Measurements from ENCODE around the gene FOXN1. TPM values are rescaled to one million over a fixed set of nuclear protein-coding genes. Genes with fewer than 3 reads are reported as not detected.

Gene FOXN1
- total and polyA plus RNA-seq, 2 of the 13 experiments (the other 11 are each of a cell fraction or from before 2014, with no cell fraction given) = 0.01 TPM; not detected in 1

DNA sequence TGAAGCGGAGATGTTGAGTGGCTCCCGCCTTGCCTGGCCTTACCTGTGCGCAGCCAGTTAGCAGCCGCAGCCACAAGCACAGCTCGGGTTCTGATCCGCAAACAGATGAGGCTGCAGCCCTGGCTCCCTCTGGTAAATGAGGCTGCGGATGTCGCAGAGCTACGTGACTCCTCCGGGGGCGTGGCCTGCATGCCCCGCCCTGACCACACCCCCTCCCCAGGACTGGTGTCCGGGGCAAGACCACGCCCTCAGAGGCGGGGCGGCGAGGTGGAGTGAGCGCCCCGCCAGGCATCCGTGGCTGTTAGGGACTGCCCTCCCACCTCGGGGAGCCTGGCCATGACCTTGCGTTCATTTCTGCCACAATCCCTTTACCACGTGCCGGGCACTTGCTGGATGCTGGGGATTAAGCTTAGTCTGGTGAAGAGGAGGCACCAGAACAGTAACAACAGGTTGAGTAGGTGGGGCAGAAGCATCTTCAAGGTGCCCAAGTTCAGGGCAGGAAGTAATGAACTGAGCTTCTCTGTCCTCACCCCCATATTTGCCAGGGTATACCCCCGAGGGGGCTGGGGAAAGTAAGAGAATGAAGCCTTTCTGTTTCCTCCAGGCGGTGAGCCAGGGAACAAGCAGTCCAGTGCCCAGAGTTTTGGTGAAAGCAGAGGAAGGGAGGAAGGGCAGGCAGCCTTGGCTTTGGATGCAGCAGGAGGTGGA, 70.8 kb downstream of the FOXN1 start, which contains the start of gene ALDOC (continued):
- TF ChIP-seq, protein P1, sequence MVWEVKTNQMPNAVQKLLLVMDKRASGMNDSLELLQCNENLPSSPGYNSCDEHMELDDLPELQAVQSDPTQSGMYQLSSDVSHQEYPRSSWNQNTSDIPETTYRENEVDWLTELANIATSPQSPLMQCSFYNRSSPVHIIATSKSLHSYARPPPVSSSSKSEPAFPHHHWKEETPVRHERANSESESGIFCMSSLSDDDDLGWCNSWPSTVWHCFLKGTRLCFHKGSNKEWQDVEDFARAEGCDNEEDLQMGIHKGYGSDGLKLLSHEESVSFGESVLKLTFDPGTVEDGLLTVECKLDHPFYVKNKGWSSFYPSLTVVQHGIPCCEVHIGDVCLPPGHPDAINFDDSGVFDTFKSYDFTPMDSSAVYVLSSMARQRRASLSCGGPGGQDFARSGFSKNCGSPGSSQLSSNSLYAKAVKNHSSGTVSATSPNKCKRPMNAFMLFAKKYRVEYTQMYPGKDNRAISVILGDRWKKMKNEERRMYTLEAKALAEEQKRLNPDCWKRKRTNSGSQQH (CRISPR knock-in tag; IDR thresholded peaks at IDR 0.05; ENCODE audit: low read depth) = peak; percentile 84; the same call in 1 of the 2 replicates
- no peak for TF ChIP-seq CEBPB (IDR thresholded peaks at IDR 0.05; ENCODE audit: borderline replicate concordance, low read depth, low read length)
- TF ChIP-seq ZKSCAN5 (CRISPR knock-in tag; IDR thresholded peaks at IDR 0.05) = no peak
- TF ChIP-seq ZNF232 (CRISPR knock-in tag; IDR thresholded peaks at IDR 0.05; ENCODE audit: borderline replicate concordance) = peak; percentile 77; the same call in 1 of the 2 replicates
- peak; percentile 44; the same call in 1 of the 2 replicates for TF ChIP-seq MAZ (IDR thresholded peaks at IDR 0.05; ENCODE audit: borderline replicate concordance, low read depth, low read length)
- TF ChIP-seq MAZ (CRISPR knock-in tag; IDR thresholded peaks at IDR 0.05; ENCODE audit: low read depth) = peak; percentile 63; the same call in 1 of the 2 replicates
- 0 out of 2 replicates have a peak, but pooled peaks have one; percentile 31 for TF ChIP-seq AKAP8 (CRISPR knock-in tag; IDR thresholded peaks at IDR 0.05)
- TF ChIP-seq, protein P2, sequence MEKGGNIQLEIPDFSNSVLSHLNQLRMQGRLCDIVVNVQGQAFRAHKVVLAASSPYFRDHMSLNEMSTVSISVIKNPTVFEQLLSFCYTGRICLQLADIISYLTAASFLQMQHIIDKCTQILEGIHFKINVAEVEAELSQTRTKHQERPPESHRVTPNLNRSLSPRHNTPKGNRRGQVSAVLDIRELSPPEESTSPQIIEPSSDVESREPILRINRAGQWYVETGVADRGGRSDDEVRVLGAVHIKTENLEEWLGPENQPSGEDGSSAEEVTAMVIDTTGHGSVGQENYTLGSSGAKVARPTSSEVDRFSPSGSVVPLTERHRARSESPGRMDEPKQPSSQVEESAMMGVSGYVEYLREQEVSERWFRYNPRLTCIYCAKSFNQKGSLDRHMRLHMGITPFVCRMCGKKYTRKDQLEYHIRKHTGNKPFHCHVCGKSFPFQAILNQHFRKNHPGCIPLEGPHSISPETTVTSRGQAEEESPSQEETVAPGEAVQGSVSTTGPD (CRISPR knock-in tag; IDR thresholded peaks at IDR 0.05) = no peak
- no peak for TF ChIP-seq PTBP1 (IDR thresholded peaks at IDR 0.05; ENCODE audit: low read depth, low read length, poor library complexity, severe bottlenecking)
- TF ChIP-seq, protein P3, sequence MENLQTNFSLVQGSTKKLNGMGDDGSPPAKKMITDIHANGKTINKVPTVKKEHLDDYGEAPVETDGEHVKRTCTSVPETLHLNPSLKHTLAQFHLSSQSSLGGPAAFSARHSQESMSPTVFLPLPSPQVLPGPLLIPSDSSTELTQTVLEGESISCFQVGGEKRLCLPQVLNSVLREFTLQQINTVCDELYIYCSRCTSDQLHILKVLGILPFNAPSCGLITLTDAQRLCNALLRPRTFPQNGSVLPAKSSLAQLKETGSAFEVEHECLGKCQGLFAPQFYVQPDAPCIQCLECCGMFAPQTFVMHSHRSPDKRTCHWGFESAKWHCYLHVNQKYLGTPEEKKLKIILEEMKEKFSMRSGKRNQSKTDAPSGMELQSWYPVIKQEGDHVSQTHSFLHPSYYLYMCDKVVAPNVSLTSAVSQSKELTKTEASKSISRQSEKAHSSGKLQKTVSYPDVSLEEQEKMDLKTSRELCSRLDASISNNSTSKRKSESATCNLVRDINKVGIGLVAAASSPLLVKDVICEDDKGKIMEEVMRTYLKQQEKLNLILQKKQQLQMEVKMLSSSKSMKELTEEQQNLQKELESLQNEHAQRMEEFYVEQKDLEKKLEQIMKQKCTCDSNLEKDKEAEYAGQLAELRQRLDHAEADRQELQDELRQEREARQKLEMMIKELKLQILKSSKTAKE (CRISPR knock-in tag; IDR thresholded peaks at IDR 0.05; ENCODE audit: borderline replicate concordance) = 0 out of 2 replicates have a peak, but pooled peaks have one; percentile 11
- TF ChIP-seq, protein P4, sequence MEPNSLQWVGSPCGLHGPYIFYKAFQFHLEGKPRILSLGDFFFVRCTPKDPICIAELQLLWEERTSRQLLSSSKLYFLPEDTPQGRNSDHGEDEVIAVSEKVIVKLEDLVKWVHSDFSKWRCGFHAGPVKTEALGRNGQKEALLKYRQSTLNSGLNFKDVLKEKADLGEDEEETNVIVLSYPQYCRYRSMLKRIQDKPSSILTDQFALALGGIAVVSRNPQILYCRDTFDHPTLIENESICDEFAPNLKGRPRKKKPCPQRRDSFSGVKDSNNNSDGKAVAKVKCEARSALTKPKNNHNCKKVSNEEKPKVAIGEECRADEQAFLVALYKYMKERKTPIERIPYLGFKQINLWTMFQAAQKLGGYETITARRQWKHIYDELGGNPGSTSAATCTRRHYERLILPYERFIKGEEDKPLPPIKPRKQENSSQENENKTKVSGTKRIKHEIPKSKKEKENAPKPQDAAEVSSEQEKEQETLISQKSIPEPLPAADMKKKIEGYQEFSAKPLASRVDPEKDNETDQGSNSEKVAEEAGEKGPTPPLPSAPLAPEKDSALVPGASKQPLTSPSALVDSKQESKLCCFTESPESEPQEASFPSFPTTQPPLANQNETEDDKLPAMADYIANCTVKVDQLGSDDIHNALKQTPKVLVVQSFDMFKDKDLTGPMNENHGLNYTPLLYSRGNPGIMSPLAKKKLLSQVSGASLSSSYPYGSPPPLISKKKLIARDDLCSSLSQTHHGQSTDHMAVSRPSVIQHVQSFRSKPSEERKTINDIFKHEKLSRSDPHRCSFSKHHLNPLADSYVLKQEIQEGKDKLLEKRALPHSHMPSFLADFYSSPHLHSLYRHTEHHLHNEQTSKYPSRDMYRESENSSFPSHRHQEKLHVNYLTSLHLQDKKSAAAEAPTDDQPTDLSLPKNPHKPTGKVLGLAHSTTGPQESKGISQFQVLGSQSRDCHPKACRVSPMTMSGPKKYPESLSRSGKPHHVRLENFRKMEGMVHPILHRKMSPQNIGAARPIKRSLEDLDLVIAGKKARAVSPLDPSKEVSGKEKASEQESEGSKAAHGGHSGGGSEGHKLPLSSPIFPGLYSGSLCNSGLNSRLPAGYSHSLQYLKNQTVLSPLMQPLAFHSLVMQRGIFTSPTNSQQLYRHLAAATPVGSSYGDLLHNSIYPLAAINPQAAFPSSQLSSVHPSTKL (CRISPR knock-in tag; IDR thresholded peaks at IDR 0.05) = peak; percentile 80
- TF ChIP-seq NFYC (CRISPR knock-in tag; IDR thresholded peaks at IDR 0.05) = peak; percentile 65
- TF ChIP-seq SKI (IDR thresholded peaks at IDR 0.05; ENCODE audit: partially characterized antibody) = no peak
- 0 out of 2 replicates have a peak, but pooled peaks have one; percentile 29 for TF ChIP-seq HMG20B (CRISPR knock-in tag; conservative IDR thresholded peaks at IDR 0.05)
- TF ChIP-seq, protein P5, sequence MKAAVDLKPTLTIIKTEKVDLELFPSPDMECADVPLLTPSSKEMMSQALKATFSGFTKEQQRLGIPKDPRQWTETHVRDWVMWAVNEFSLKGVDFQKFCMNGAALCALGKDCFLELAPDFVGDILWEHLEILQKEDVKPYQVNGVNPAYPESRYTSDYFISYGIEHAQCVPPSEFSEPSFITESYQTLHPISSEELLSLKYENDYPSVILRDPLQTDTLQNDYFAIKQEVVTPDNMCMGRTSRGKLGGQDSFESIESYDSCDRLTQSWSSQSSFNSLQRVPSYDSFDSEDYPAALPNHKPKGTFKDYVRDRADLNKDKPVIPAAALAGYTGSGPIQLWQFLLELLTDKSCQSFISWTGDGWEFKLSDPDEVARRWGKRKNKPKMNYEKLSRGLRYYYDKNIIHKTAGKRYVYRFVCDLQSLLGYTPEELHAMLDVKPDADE (CRISPR knock-in tag; IDR thresholded peaks at IDR 0.05) = no peak
- no peak for TF ChIP-seq SRY (CRISPR knock-in tag; IDR thresholded peaks at IDR 0.05)
- peak; percentile 84 for TF ChIP-seq RXRB (CRISPR knock-in tag; IDR thresholded peaks at IDR 0.05; ENCODE audit: borderline replicate concordance)

All from HepG2 (cell line).